Measurements from ENCODE around the gene GNAQ.

Gene GNAQ

GRCh38 chr9:77802515-77803293, 228.9 kb downstream of the GNAQ start:
- Histone ChIP-seq H3K27me3 (no peaks in the 10 kb centered on the region), H3K4me1 (peaks cover 0 to 17% (median 9%) of the 10 kb centered on the region in 4 donors), H3K4me3 (no peak overlapping the region), H3K36me3 (no peaks in the 10 kb centered on the region), H3K9me3 (no peaks in the 10 kb centered on the region), H3K27ac (no peak overlapping the region)
- no peak for TF ChIP-seq CTCF (IDR thresholded peaks at IDR 0.05)
- DNase-seq: no peak
- intact Hi-C loops (cut with DNase I; ENCODE audit: low total_unique reads): no loop called here

GRCh38 chr9:77802064-77802463, 229.5 kb downstream of the GNAQ start:
- no peak for TF ChIP-seq CTCF (IDR thresholded peaks at IDR 0.05)
- no peak overlapping the region for H3K27ac ChIP-seq
- peaks cover 0 to 11% (median 4%) of the 10 kb centered on the region in 4 donors for H3K4me1 ChIP-seq
- H3K9me3 ChIP-seq: no peaks in the 10 kb centered on the region
- H3K4me3 ChIP-seq: no peak overlapping the region
- intact Hi-C loops (cut with DNase I; ENCODE audit: low total_unique reads): no loop called here
- no peaks in the 10 kb centered on the region for H3K27me3 ChIP-seq
- peaks cover 0 to 4% (median 0%) of the 10 kb centered on the region in 3 donors for H3K36me3 ChIP-seq
- no peak for DNase-seq

GRCh38 chr9:77800924-77801551, 230.6 kb downstream of the GNAQ start:
- intact Hi-C loops (cut with DNase I; ENCODE audit: low total_unique reads): no loop called here
- DNase-seq: no peak

GRCh38 chr9:77798140-77798539, 233.5 kb downstream of the GNAQ start:
- H3K4me3 ChIP-seq: no peak overlapping the region
- no peak for DNase-seq
- peaks cover 0 to 9% (median 0%) of the 10 kb centered on the region in 4 donors for H3K4me1 ChIP-seq
- TF ChIP-seq CTCF (IDR thresholded peaks at IDR 0.05): no peak
- peaks cover 0 to 7% (median 0%) of the 10 kb centered on the region in 3 donors for H3K36me3 ChIP-seq
- H3K27ac ChIP-seq: no peak overlapping the region
- no peaks in the 10 kb centered on the region for H3K27me3 ChIP-seq
- intact Hi-C loops (cut with DNase I; ENCODE audit: low total_unique reads): no loop called here
- no peaks in the 10 kb centered on the region for H3K9me3 ChIP-seq

More at GRCh38 chr9:77800924-77801551, 230.6 kb downstream of the GNAQ start:
- no peak overlapping the region for H3K4me3 ChIP-seq
- H3K36me3 ChIP-seq: peaks cover 0 to 7% (median 0%) of the 10 kb centered on the region in 3 donors
- peaks cover 0 to 9% (median 0%) of the 10 kb centered on the region in 4 donors for H3K4me1 ChIP-seq
- H3K9me3 ChIP-seq: no peaks in the 10 kb centered on the region
- H3K27me3 ChIP-seq: no peaks in the 10 kb centered on the region
- no peak overlapping the region for H3K27ac ChIP-seq
- no peak for TF ChIP-seq CTCF (IDR thresholded peaks at IDR 0.05)

GRCh38 chr9:77794985-77795384, 236.6 kb downstream of the GNAQ start:
- no peaks in the 10 kb centered on the region for H3K9me3 ChIP-seq
- intact Hi-C loops (cut with DNase I; ENCODE audit: low total_unique reads): no loop called here
- no peaks in the 10 kb centered on the region for H3K27me3 ChIP-seq
- DNase-seq: no peak
- H3K4me1 ChIP-seq: peaks cover 0 to 9% (median 0%) of the 10 kb centered on the region in 4 donors
- H3K4me3 ChIP-seq: no peak overlapping the region
- TF ChIP-seq CTCF (IDR thresholded peaks at IDR 0.05): no peak
- H3K36me3 ChIP-seq: peaks cover 0 to 7% (median 0%) of the 10 kb centered on the region in 3 donors
- no peak overlapping the region for H3K27ac ChIP-seq

Measured in tibial artery (tissue), 4 donors.